Right lobe of liver (tissue), 6 donors: Measurements from ENCODE around the gene ZNF615. TPM values are rescaled to one million over a fixed set of nuclear protein-coding genes. Genes with fewer than 3 reads are reported as not detected.
"Not testable (repeated sequence)": the region's sequence is repeated elsewhere in the genome, so short reads cannot be mapped to it uniquely, and the experiment has no call there.

Experiments used
- ATAC-seq, 4 donors: fragments of 200-7000 bp; cut with Tn5 transposase; one replicate each; pipeline ENCODE4 v1.9.1; 2020; ENCODE audit warnings: mild to moderate bottlenecking in 4 of 4, moderate library complexity in 4 of 4
- DNase-seq, 3 donors: peaks; one replicate each; pipeline ENCODE4 v3.0.0-alpha.2; 2020
- H3K27ac ChIP-seq, 3 donors: fragments of 200-600 bp; one replicate each; pipeline ENCODE4 v1.8.0; 2022
- H3K27me3 ChIP-seq, 2 donors: fragments of 200-600 bp; one replicate each; pipeline ENCODE4 v1.8.0; 2022
- H3K36me3 ChIP-seq, 4 donors: fragments of 200-600 bp; sonication (generic) in 1 of 4; one replicate each; pipeline versions ENCODE4 v1.5.1 to v1.8.0; 2017 to 2022; ENCODE audit warnings: control low read depth in 1 of 4
- H3K4me1 ChIP-seq, 4 donors: fragments of 200-600 bp; sonication (generic) in 1 of 4; one replicate each; pipeline versions ENCODE4 v1.5.1 to v1.8.0; 2017 to 2022; ENCODE audit warnings: control low read depth in 1 of 4
- H3K4me3 ChIP-seq, 3 donors: fragments of 200-600 bp; one replicate each; pipeline ENCODE4 v1.8.0; 2022
- H3K9me3 ChIP-seq, 4 donors: fragments of 200-600 bp; sonication (generic) in 1 of 4; one replicate each; pipeline versions ENCODE4 v1.5.1 to v1.8.0; 2017 to 2022; ENCODE audit warnings: control low read depth in 1 of 4
- POLR2A ChIP-seq: fragments of 450-650 bp; IDR thresholded peaks from one replicate; pipeline ENCODE4 v1.6.1; 2017; ENCODE audit warnings: antibody characterized with exemption, mild to moderate bottlenecking
- WGBS: methylation state at CpG from one replicate; pipeline ENCODE4 v1.1.6; 2018; ENCODE audit warnings: low coverage, low lambda C conversion rate; ENCODE audit not compliant: insufficient coverage; ENCODE audit errors: missing lambda C conversion rate; 5-methylcytosine and 5-hydroxymethylcytosine counted together
- intact Hi-C, 2 donors: fragments of 100-400 bp; cut with DNase I; formaldehyde crosslinking; loops; one replicate each; pipeline versions ENCODE4 v1.11.2 to v1.14.1; 2022
- total RNA-seq, 6 experiments: library from RNA; depleted of rRNA in 2 of 6; stranded (reverse); fragments of >200 nt in 2 of 6; fragmentation: NEBNext Ultra II Directional in 3 of 6; extraction: Animal tissue kit (Norgen Biotek cat#: 25700) in 3 of 6; gene quantifications; one replicate each; pipeline versions ENCODE4 v1.1.0 to v1.2.4, GENCODE V29; 2016 to 2023
- TF ChIP-seq, protein P1 (sequence below), 4 donors: fragments of 200-600 bp in 3 of 4; fragments of 450-650 bp in 1 of 4; IDR thresholded peaks; one replicate each; pipeline versions ENCODE4 v1.5.1 to v1.8.0; 2016 to 2022; ENCODE audit warnings: antibody characterized with exemption in 4 of 4, mild to moderate bottlenecking in 2 of 4
- donor health status: DM: no; HTN: yes; CAD: no.
- donor health status: DM: no; HTN: no; CAD: no.
- donor health status: DM: no; HTN: no; CAD: no.
- donor health status: DM: no; HTN: yes; CAD: no.
- donor health status: DM: no; HTN: yes; CAD: no.

ZNF615 gene
- total RNA-seq, 6 experiments from 2014 or later: 1.2 to 5.0 (median 3.3) TPM

DNA sequence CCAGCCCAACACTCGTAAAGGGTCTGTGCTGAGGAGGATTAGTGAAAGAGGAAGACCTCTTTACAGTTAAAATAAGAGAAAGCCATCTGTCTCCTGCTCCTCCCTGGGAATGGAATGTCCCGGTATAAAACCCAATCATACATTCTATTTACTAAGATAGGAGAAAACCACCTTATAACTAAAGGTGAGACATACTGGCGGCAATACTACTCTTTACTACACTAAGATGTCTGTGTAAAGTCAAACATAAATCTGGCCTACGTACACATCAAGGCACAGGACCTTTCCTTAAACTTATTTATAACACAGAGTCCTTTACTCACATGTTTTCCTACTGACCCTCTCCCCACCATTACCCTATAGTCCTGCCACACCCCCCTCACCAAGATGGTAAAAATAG lies 24.6 kb downstream of the ZNF615 start:
- peaks cover 0 to 5% (median 0%) of the 10 kb centered on the region in 4 donors for H3K36me3 ChIP-seq
- TF ChIP-seq, protein P1, sequence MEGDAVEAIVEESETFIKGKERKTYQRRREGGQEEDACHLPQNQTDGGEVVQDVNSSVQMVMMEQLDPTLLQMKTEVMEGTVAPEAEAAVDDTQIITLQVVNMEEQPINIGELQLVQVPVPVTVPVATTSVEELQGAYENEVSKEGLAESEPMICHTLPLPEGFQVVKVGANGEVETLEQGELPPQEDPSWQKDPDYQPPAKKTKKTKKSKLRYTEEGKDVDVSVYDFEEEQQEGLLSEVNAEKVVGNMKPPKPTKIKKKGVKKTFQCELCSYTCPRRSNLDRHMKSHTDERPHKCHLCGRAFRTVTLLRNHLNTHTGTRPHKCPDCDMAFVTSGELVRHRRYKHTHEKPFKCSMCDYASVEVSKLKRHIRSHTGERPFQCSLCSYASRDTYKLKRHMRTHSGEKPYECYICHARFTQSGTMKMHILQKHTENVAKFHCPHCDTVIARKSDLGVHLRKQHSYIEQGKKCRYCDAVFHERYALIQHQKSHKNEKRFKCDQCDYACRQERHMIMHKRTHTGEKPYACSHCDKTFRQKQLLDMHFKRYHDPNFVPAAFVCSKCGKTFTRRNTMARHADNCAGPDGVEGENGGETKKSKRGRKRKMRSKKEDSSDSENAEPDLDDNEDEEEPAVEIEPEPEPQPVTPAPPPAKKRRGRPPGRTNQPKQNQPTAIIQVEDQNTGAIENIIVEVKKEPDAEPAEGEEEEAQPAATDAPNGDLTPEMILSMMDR (IDR thresholded peaks at IDR 0.05): no peak
- TF ChIP-seq POLR2A: no peak
- no peak overlapping the region for H3K4me3 ChIP-seq
- no peak for DNase-seq
- intact Hi-C loops: no loop called here
- no peak overlapping the region for H3K27ac ChIP-seq
- ATAC-seq: no peak
- H3K4me1 ChIP-seq: no peaks in the 10 kb centered on the region
- 100% methylated on average over 3 of the region's 4 CpGs for whole genome bisulfite sequencing
- H3K27me3 ChIP-seq: no peaks in the 10 kb centered on the region
- H3K9me3 ChIP-seq: peaks cover 0 to 36% (median 18%) of the 10 kb centered on the region in 4 donors

DNA sequence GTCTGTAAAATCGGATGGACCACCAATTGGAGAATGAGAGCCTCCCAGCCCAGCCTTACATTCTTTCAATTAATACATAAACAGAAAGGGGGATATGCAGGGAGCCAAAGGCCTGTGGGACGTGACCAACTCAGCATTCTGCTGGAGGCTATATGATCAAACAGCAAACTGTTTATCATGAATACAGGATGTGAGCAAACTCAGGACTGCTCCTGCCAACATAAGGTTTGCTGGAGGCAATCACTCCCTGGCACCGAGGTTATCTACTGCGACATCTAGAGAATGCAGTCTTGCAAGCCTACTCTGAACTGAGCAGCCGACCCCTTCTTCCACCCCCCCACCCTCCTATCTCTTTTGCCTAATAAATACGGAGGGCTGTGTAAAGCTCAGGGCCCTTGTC lies 27.1 kb downstream of the ZNF615 start:
- H3K27ac ChIP-seq, H3K27me3 ChIP-seq, DNase-seq, ATAC-seq, H3K4me1 ChIP-seq, H3K4me3 ChIP-seq, intact Hi-C loops, H3K36me3 ChIP-seq: not testable (repeated sequence)
- peaks cover 0 to 36% (median 17%) of the 10 kb centered on the region in 4 donors for H3K9me3 ChIP-seq
- 95% methylated on average over 4 of the region's 6 CpGs for WGBS

DNA sequence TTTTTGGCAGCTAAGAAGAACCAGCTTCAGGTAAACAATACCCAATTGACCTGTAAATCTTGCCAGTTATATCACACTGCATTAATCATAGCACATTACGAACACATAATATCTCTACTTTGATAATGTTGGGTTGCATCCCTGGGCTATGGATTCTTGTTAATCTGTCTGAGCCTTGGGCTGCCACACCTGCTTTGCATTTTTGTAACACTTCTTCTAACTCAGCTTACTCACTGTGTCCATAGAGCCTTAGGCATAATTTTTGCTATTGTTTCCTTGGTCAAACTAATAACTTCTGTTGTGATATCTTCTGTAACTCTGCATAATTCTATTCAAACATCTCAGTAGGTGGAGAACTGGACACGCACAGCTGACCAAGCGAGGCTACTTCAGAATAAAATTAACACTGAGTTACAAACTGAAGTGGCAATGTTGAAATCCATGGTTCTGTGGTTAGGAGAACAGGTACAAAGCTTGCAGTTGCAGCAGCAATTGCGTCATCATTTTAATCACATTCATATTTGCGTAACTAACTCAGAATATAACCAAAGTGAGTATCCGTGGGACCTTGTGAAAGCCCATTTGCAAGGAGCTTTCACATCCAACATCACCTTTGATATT lies 27.8 kb downstream of the ZNF615 start:
- Histone ChIP-seq H3K36me3 (peaks cover 0 to 5% (median 0%) of the 10 kb centered on the region in 4 donors), H3K9me3 (peaks cover 0 to 41% (median 17%) of the 10 kb centered on the region in 4 donors), H3K27me3 (no peaks in the 10 kb centered on the region), H3K27ac (no peak overlapping the region), H3K4me1 (no peaks in the 10 kb centered on the region), H3K4me3 (no peak overlapping the region)
- TF ChIP-seq POLR2A: no peak
- TF ChIP-seq, protein P1 (IDR thresholded peaks at IDR 0.05): no peak
- WGBS: 73% methylated on average over 6 of the region's 6 CpGs
- DNase-seq (no peak), ATAC-seq (no peak)
- intact Hi-C loops: no loop called here

DNA sequence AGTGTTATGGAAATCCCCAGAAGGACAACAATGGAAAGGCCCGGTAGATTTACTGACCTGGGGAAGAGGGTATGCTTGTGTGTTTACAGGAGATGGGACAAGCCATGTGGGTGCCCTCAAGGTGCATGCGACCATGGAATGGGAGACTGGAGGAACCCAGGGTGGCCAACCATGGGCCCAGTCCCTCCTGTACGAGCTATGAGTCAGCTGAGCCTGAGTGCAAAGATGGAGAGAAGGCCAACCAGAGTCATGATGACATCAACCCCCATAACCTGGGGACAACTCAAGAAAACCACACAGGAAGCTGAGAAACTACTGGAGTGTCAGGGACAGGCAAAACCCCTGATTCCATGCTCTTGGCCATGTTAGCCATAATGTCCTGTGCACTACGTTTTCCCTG lies 29.1 kb downstream of the ZNF615 start:
- intact Hi-C loops: no loop called here
- Histone ChIP-seq H3K9me3 (peaks cover 2 to 44% (median 17%) of the 10 kb centered on the region in 4 donors), H3K27me3 (no peaks in the 10 kb centered on the region), H3K36me3 (peaks cover 0 to 10% (median 4%) of the 10 kb centered on the region in 4 donors), H3K4me3 (no peak overlapping the region), H3K4me1 (no peaks in the 10 kb centered on the region), H3K27ac (no peak overlapping the region)
- TF ChIP-seq, protein P1 (IDR thresholded peaks at IDR 0.05): no peak
- no peak for TF ChIP-seq POLR2A
- 93% methylated on average over 3 of the region's 4 CpGs for WGBS
- ATAC-seq (no peak), DNase-seq (no peak)

DNA sequence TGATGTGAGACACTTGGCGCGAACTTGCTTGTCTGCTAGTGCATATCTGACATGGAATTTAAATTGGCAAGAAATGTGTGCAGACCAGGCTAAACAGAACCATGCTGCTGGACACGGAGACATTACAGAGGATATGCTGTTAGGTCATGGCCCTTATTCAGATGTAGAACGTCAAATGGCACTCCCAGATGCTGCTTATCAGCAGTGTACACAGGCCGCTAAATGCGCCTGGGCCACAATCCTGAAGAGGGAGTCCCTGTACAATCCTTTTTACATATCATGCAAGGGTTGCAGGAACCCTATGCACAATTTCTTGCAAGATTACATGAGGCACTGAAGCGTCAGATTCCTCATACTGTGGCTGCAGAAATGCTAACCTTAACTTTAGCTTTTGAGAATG lies 30.7 kb downstream of the ZNF615 start:
- TF ChIP-seq, protein P1 (IDR thresholded peaks at IDR 0.05): no peak
- DNase-seq: no peak
- Histone ChIP-seq H3K36me3 (peaks cover 0 to 26% (median 11%) of the 10 kb centered on the region in 4 donors), H3K4me1 (no peaks in the 10 kb centered on the region), H3K9me3 (peaks cover 7 to 52% (median 27%) of the 10 kb centered on the region in 4 donors), H3K27me3 (no peaks in the 10 kb centered on the region), H3K27ac (no peak overlapping the region), H3K4me3 (no peak overlapping the region)
- intact Hi-C loops: no loop called here
- 80% methylated on average over 7 of the region's 7 CpGs for WGBS
- ATAC-seq: no peak
